HepG2 (cell line): ENCODE measurements around the gene SAP25. TPM values are rescaled to one million over a fixed set of nuclear protein-coding genes. Genes with fewer than 3 reads are reported as not detected.
A peak's percentile ranks its signal among the peaks of the same experiment; 100 is the strongest.

Experiments
- ATAC-seq: fragments of 200-7000 bp; cut with Tn5 transposase; 3 replicates; pipeline ENCODE4 v1.9.1; 2020; ENCODE audit warnings: mild to moderate bottlenecking, moderate library complexity
- BruUV-seq: library from RNA; stranded (reverse); fragments of 400-500 nt; replicated peaks from 2 replicates; lab custom pipeline; 2021; lab: Mats Ljungman, UMichigan
- CTCF ChIA-PET: fragments of 300-600 bp; formaldehyde crosslinking; extraction: SDS; loops from one replicate; lab custom pipeline; 2021; ENCODE audit warnings: low total read pairs, inconsistent platforms, low intra/inter-chr PET ratio; lab: Yijun Ruan, JAX
- POLR2A ChIA-PET: fragments of 350-600 bp; sonication (Branson Sonifier 250); formaldehyde crosslinking; loops from one replicate; lab custom pipeline; 2020; ENCODE audit warnings: antibody characterized with exemption, inconsistent platforms; lab: Yijun Ruan, JAX
- DNase-seq: peaks from one replicate; pipeline ENCODE4 v3.0.0-alpha.2; 2015; ENCODE audit warnings: low spot score
- FAIRE-seq: peaks from 3 replicates; lab custom pipeline; 2011; peaks lifted over from hg19 to GRCh38; lab: Jason Lieb, UNC
- H2AFZ ChIP-seq: one replicate; pipeline ENCODE4 v1.6.1; 2011; ENCODE audit warnings: low read length, inconsistent platforms
- H3K27ac ChIP-seq: fragments of 300-600 bp; 3 replicates; pipeline ENCODE4 v1.8.0; 2011; ENCODE audit warnings: mixed run types, mild to moderate bottlenecking, mixed read lengths, low read length, inconsistent platforms; ENCODE audit not compliant: insufficient read depth; ENCODE audit errors: extremely low read length
- H3K27me3 ChIP-seq, 2 experiments: fragments of 200-600 bp in 1 of 2; 2 replicates in 1 of 2; 3 replicates in 1 of 2; pipeline versions ENCODE4 v1.6.0 to v1.8.0; 2011; ENCODE audit warnings: low read length in 2 of 2, mild to moderate bottlenecking in 2 of 2, moderate library complexity in 2 of 2, inconsistent platforms in 1 of 2; ENCODE audit not compliant: insufficient read depth in 2 of 2, control insufficient read depth in 1 of 2
- H3K36me3 ChIP-seq, 2 experiments: fragments of 200-600 bp in 1 of 2; replicated peaks in 1 of 2; 2 replicates in 1 of 2; 3 replicates in 1 of 2; pipeline versions ENCODE4 v1.5.1 to v1.8.0; 2011; ENCODE audit warnings: low read length in 2 of 2, inconsistent platforms in 1 of 2; ENCODE audit not compliant: insufficient read depth in 2 of 2, control insufficient read depth in 1 of 2
- H3K4me1 ChIP-seq: 2 replicates; pipeline ENCODE4 v1.5.1; 2012; ENCODE audit warnings: low read length, inconsistent platforms; ENCODE audit not compliant: insufficient read depth
- H3K4me2 ChIP-seq: 2 replicates; pipeline ENCODE4 v1.6.0; 2011; ENCODE audit warnings: low read depth, low read length, inconsistent platforms
- H3K4me3 ChIP-seq, 3 experiments: fragments of 200-600 bp in 1 of 3; sonication (generic), shearing (Covaris generic) in 1 of 3; replicated peaks in 1 of 3; 2 replicates each; pipeline ENCODE4 v1.5.1; 2011 to 2016; ENCODE audit warnings: low read length in 3 of 3, inconsistent platforms in 2 of 3, low read depth in 2 of 3, mild to moderate bottlenecking in 2 of 3, control low read depth in 1 of 3, mixed read lengths in 1 of 3; ENCODE audit not compliant: insufficient read depth in 1 of 3
- H3K79me2 ChIP-seq: one replicate; pipeline ENCODE4 v1.6.1; 2011; ENCODE audit warnings: low read length, inconsistent platforms; ENCODE audit not compliant: insufficient read depth
- H3K9ac ChIP-seq: 2 replicates; pipeline ENCODE4 v1.6.0; 2011; ENCODE audit warnings: mild to moderate bottlenecking, low read depth, low read length, inconsistent platforms; ENCODE audit not compliant: insufficient read depth
- H3K9me3 ChIP-seq: 2 replicates; pipeline ENCODE4 v1.5.1; 2012; ENCODE audit warnings: mild to moderate bottlenecking, low read length
- H4K20me1 ChIP-seq: 2 replicates; pipeline ENCODE4 v1.6.0; 2011; ENCODE audit warnings: inconsistent platforms, mild to moderate bottlenecking, low read length, moderate library complexity; ENCODE audit not compliant: insufficient read depth
- AGO1 ChIP-seq: fragments of 200-400 bp; formaldehyde crosslinking; IDR thresholded peaks from 2 replicates; pipeline ENCODE4 v1.6.1; 2017; ENCODE audit warnings: mild to moderate bottlenecking, low read depth, low read length, moderate library complexity; ENCODE audit not compliant: poor library complexity, severe bottlenecking
- AGO2 ChIP-seq: fragments of 200-400 bp; formaldehyde crosslinking; optimal IDR thresholded peaks from 2 replicates; pipeline ENCODE3; 2017; ENCODE audit warnings: mild to moderate bottlenecking, low read depth, low read length, moderate library complexity
- ATF7-NPFF ChIP-seq: sonication (generic); formaldehyde crosslinking; IDR thresholded peaks from 2 replicates; pipeline ENCODE4 v1.8.1; 2023; ENCODE audit warnings: mild to moderate bottlenecking, low read depth, missing genetic modification reagents, moderate library complexity
- CENPX ChIP-seq: sonication (generic); formaldehyde crosslinking; IDR thresholded peaks from 2 replicates; pipeline ENCODE4 v1.9.0; 2021; ENCODE audit warnings: mild to moderate bottlenecking, missing genetic modification reagents, moderate library complexity
- PCBP1 ChIP-seq: fragments of 200-400 bp; formaldehyde crosslinking; IDR thresholded peaks from 2 replicates; pipeline ENCODE4 v1.6.1; 2017; ENCODE audit warnings: mild to moderate bottlenecking, low read depth, low read length, borderline replicate concordance
- POLR2G ChIP-seq: fragments of 200-400 bp; formaldehyde crosslinking; IDR thresholded peaks from 2 replicates; pipeline ENCODE4 v1.6.1; 2018; ENCODE audit warnings: mild to moderate bottlenecking, low read depth, low read length, moderate library complexity
- REL ChIP-seq: sonication (generic); formaldehyde crosslinking; conservative IDR thresholded peaks from 2 replicates; pipeline ENCODE4 v1.8.0; 2022; ENCODE audit warnings: mild to moderate bottlenecking, missing genetic modification reagents, moderate library complexity
- RFX1 ChIP-seq: fragments of 450-650 bp; IDR thresholded peaks from 2 replicates; pipeline ENCODE4 v1.6.1; 2017
- SNAPC2 ChIP-seq: sonication (generic); formaldehyde crosslinking; IDR thresholded peaks from 2 replicates; pipeline ENCODE4 v1.8.1; 2022; ENCODE audit warnings: mild to moderate bottlenecking, missing genetic modification reagents
- SNAPC4 ChIP-seq: sonication (generic); formaldehyde crosslinking; IDR thresholded peaks from 2 replicates; pipeline ENCODE4 v1.4.0; 2020; ENCODE audit warnings: mild to moderate bottlenecking, missing genetic modification reagents
- TRIM24 ChIP-seq: sonication (generic); formaldehyde crosslinking; IDR thresholded peaks from 2 replicates; pipeline ENCODE4 v1.8.0; 2022; ENCODE audit warnings: mild to moderate bottlenecking, missing genetic modification reagents
- ZNF280D ChIP-seq: sonication (generic); formaldehyde crosslinking; IDR thresholded peaks from 2 replicates; pipeline ENCODE4 v1.5.1; 2020; ENCODE audit warnings: mild to moderate bottlenecking, missing genetic modification reagents
- ZUFSP ChIP-seq: sonication (generic); formaldehyde crosslinking; IDR thresholded peaks from 2 replicates; pipeline ENCODE4 v1.9.0; 2021; ENCODE audit warnings: missing genetic modification reagents, mild to moderate bottlenecking, borderline replicate concordance
- WGBS: methylation state at CpG from one replicate; pipeline ENCODE4 v1.1.6; 2017; ENCODE audit warnings: low lambda C conversion rate; 5-methylcytosine and 5-hydroxymethylcytosine counted together
- in situ Hi-C: cut with HindIII; loops from 2 replicates; pipeline ENCODE4 v1.10.0; 2017; ENCODE audit warnings: low pct_unique_long_range_greater_than_20kb; ENCODE audit not compliant: extremely low pct_ligation_motif_present
- intact Hi-C: fragments of 100-400 bp; cut with micrococcal nuclease; formaldehyde crosslinking; loops from one replicate; pipeline ENCODE4 v1.10.0; 2022; ENCODE audit not compliant: unreplicated experiment
- polyA plus RNA-seq, 8 experiments: library from polyadenylated mRNA; depleted of rRNA in 3 of 8; stranded (reverse) in 7 of 8; unstranded in 1 of 8; fragments of >200 nt; fragmentation: Illumina TruSeq in 4 of 8; extraction: Trizol in 4 of 8; gene quantifications; 2 replicates each; pipeline versions ENCODE4 v1.2.1 to v1.2.3, GENCODE V29; 2011 to 2016; ENCODE audit warnings: low read depth in 4 of 8, missing spikeins in 1 of 8, mixed read lengths in 1 of 8; ENCODE audit not compliant: insufficient read depth in 1 of 8
- total RNA-seq, 5 experiments: library from RNA; depleted of rRNA; stranded (reverse); fragments of >200 nt; fragmentation: Illumina TruSeq; extraction: Trizol; gene quantifications; 2 replicates each; pipeline ENCODE4 v1.2.3, GENCODE V29; 2016; ENCODE audit warnings: low read depth in 1 of 5

The SAP25 gene
- total and polyA plus RNA-seq, 2 of the 13 experiments (the other 11 are each of a cell fraction or from before 2014, with no cell fraction given), result 0.15 to 0.20 TPM

DNA sequence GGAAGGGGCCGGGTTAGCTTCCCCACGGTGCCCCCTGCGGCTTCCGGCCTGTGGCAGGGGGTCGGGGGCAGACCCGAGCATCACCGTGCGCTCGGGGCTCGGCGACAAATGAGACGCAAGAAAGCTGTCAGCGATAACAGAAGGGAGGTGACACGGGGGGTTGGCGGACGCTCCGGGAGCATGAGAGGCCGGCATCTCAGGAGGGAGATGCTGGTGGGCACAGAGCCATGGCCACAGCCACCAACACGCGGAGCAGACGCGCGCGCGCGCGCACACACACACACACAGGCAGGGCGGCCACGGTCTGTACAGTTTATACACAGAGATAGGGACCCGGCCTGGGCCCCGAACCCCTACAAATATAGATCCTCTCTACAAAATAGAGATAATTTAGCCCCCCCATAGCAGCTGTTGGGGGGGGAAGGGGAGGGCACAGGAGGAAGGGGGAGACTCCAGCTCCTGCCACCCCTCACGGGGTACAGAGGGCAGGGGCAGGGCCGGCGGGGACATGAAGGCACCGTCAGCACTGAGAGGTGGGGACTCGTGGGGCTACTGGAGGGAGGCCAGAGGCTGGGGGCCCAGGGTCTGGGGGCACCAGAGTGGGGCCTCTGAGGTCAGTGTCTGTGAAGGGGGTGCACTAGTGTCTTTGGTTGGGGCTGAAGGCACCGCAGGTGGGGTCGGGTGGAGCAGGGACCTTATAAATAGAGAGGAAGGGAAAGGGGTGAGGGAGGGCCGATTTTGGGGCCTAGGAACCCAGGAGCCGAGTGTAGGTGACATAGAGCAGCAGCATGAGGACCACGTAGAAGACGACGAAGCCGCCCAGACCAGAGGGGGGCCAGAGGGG is 884 bp upstream of the SAP25 start:
- peaks cover 5 to 15% of the 10 kb centered on the region in 2 experiments; a peak in 1 of 5 replicates for H3K36me3 ChIP-seq
- TF ChIP-seq SNAPC4 (CRISPR knock-in tag), result no peak
- no peak for TF ChIP-seq REL (CRISPR knock-in tag)
- TF ChIP-seq AGO1, result peak; percentile 98
- TF ChIP-seq POLR2G, result peak; percentile 25; the same call in 1 of the 2 replicates
- TF ChIP-seq PCBP1, result 0 out of 2 replicates have a peak, but pooled peaks have one; percentile 5
- TF ChIP-seq TRIM24 (CRISPR knock-in tag), result no peak
- no peak for TF ChIP-seq ZUFSP (CRISPR knock-in tag)
- no peak for TF ChIP-seq RFX1
- TF ChIP-seq AGO2, result peak; percentile 96
- TF ChIP-seq SNAPC2, result no peak
- no peak for TF ChIP-seq ATF7-NPFF (CRISPR knock-in tag)
- no peak for TF ChIP-seq ZNF280D (CRISPR knock-in tag)
- TF ChIP-seq CENPX (CRISPR knock-in tag), result no peak

More for the DNA sequence above, 884 bp upstream of the SAP25 start:
- Histone ChIP-seq H3K4me2 (no peak overlapping the region), H2AFZ (no peak overlapping the region), H3K79me2 (no peaks in the 10 kb centered on the region), H3K4me1 (peaks cover 37% of the 10 kb centered on the region), H3K27me3 (no peaks in the 10 kb centered on the region), H4K20me1 (no peaks in the 10 kb centered on the region), H3K27ac (no peak overlapping the region), H3K4me3 (no peak overlapping the region), H3K9ac (no peak overlapping the region), H3K9me3 (no peaks in the 10 kb centered on the region)
- no peak for DNase-seq
- ChIA-PET CTCF (interaction anchor here (1.3 kb wide), 1 partner anchor 14 kb away, joined by 4 read pairs; no protein-coding TSS in a partner anchor), POLR2A (no interaction called here)
- ATAC-seq, result no peak
- FAIRE-seq, result no peak
- intact Hi-C loops, result no loop called here
- 94% methylated on average over 33 of the region's 44 CpGs for whole genome bisulfite sequencing
- no TSS peak for BruUV-seq
- in situ Hi-C loops, result no loop called here
